Gastroesophageal sphincter (tissue), 3 donors: ENCODE measurements around the gene THBS3.
"Not testable (repeated sequence)": the region's sequence is repeated elsewhere in the genome, so short reads cannot be mapped to it uniquely, and the experiment has no call there.

Experiments
- POLR2A ChIP-seq, 2 donors: fragments of 450-650 bp; IDR thresholded peaks; one replicate each; pipeline ENCODE4 v1.6.1; 2017; ENCODE audit warnings: antibody characterized with exemption in 2 of 2, mild to moderate bottlenecking in 2 of 2, moderate library complexity in 1 of 2
- POLR2AphosphoS5 ChIP-seq: sonication (generic); formaldehyde crosslinking; IDR thresholded peaks from one replicate; pipeline ENCODE4 v1.6.1; 2017; ENCODE audit warnings: antibody characterized with exemption
- TF ChIP-seq, protein P1 (sequence below), 4 experiments: fragments of 200-600 bp in 2 of 4; fragments of 450-650 bp in 2 of 4; sonication (generic) in 1 of 4; IDR thresholded peaks; one replicate each; pipeline ENCODE4 v1.5.1; 2017 to 2019; ENCODE audit warnings: antibody characterized with exemption in 4 of 4, mild to moderate bottlenecking in 2 of 4, moderate library complexity in 2 of 4

GRCh38 chr1:155162631-155163030 is 45.1 kb downstream of the THBS3 start:
- not testable (repeated sequence) for TF ChIP-seq POLR2A (IDR thresholded peaks at IDR 0.05); POLR2AphosphoS5
- TF ChIP-seq, protein P1, sequence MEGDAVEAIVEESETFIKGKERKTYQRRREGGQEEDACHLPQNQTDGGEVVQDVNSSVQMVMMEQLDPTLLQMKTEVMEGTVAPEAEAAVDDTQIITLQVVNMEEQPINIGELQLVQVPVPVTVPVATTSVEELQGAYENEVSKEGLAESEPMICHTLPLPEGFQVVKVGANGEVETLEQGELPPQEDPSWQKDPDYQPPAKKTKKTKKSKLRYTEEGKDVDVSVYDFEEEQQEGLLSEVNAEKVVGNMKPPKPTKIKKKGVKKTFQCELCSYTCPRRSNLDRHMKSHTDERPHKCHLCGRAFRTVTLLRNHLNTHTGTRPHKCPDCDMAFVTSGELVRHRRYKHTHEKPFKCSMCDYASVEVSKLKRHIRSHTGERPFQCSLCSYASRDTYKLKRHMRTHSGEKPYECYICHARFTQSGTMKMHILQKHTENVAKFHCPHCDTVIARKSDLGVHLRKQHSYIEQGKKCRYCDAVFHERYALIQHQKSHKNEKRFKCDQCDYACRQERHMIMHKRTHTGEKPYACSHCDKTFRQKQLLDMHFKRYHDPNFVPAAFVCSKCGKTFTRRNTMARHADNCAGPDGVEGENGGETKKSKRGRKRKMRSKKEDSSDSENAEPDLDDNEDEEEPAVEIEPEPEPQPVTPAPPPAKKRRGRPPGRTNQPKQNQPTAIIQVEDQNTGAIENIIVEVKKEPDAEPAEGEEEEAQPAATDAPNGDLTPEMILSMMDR (IDR thresholded peaks at IDR 0.05), result not testable (repeated sequence)
